ENCODE results near the gene CLGN. TPM values are rescaled to one million over a fixed set of nuclear protein-coding genes. Genes with fewer than 3 reads are reported as not detected.

CLGN gene
- total and polyA plus RNA-seq, 2 of the 4 experiments (the other 2 are of a cell fraction) = 0.36 to 0.75 TPM

GRCh38 chr4:140363051-140363450 is 64.4 kb downstream of the CLGN start:
- H2BK20ac ChIP-seq (ENCODE audit: low read depth, low read length) = no peak overlapping the region
- H4K91ac ChIP-seq (ENCODE audit: insufficient read depth, low read depth, low read length) = no peak overlapping the region
- no peak overlapping the region for H4K8ac ChIP-seq (ENCODE audit: low read depth in 2 of 2, low read length in 2 of 2)
- H3K14ac ChIP-seq (replicated peaks; ENCODE audit: low read depth, low read length) = no peak overlapping the region
- TF ChIP-seq POLR2A (IDR thresholded peaks at IDR 0.05; ENCODE audit: low read depth, low read length) (no peak), BHLHE40 (IDR thresholded peaks at IDR 0.05; ENCODE audit: low read depth, low read length) (no peak), MAZ (IDR thresholded peaks at IDR 0.05; ENCODE audit: borderline replicate concordance, low read depth, low read length) (no peak), SMC3 (IDR thresholded peaks at IDR 0.05; ENCODE audit: low read depth, low read length) (no peak)
- no peak overlapping the region for H3K56ac ChIP-seq (ENCODE audit: extremely low read depth, insufficient read depth, low read length)
- no peak overlapping the region for H3K4me2 ChIP-seq (ENCODE audit: low read depth, low read length)
- no peaks in the 10 kb centered on the region for H4K20me1 ChIP-seq (ENCODE audit: insufficient read depth, low read length)
- in situ Hi-C loops (cut with MboI; ENCODE audit: low sequenced_read_pairs) = loop anchor here (10.0 to 25.0 kb wide), 3 partner anchors 242 to 774 kb away; partner anchors contain the start of gene RNF150
- ChIA-PET CTCF (no interaction called here), POLR2A (ENCODE audit: unreplicated experiment) (no interaction called here)
- intact Hi-C loops (cut with micrococcal nuclease) = no loop called here
- no CpG with 5 or more reads among the region's 3 CpGs for WGBS, 2 experiments (ENCODE audit: extremely low coverage in 2 of 2, insufficient read length in 1 of 2)
- H2BK5ac ChIP-seq (ENCODE audit: low read depth, low read length, poor library complexity, severe bottlenecking) = no peak overlapping the region
- H2BK15ac ChIP-seq (ENCODE audit: low read depth, low read length) = no peak overlapping the region
- DNase-seq (no peak), ATAC-seq (ENCODE audit: low read depth) (no peak)
- no peaks in the 10 kb centered on the region for H3K79me1 ChIP-seq (ENCODE audit: low read depth in 1 of 2, low read length in 2 of 2)
- H3K4me1 ChIP-seq (ENCODE audit: control insufficient read depth, insufficient read depth, low read length) = no peaks in the 10 kb centered on the region; the same call in 1 of the 2 replicates
- no peak overlapping the region for H3K9ac ChIP-seq (ENCODE audit: low read depth, low read length)
- peaks cover 6% of the 10 kb centered on the region for H3K27me3 ChIP-seq (ENCODE audit: control insufficient read depth, insufficient read depth, low read length)
- no peak overlapping the region for H2AK9ac ChIP-seq (replicated peaks; ENCODE audit: low read depth, low read length, poor library complexity)
- no peak overlapping the region for H2AK5ac ChIP-seq (ENCODE audit: low read depth, low read length)
- H3K4me3 ChIP-seq (ENCODE audit: insufficient read depth, low read depth, low read length) = no peak overlapping the region
- BruUV-seq (replicated peaks) = no TSS peak
- H3K9me1 ChIP-seq (ENCODE audit: insufficient read depth, low read length) = no peaks in the 10 kb centered on the region
- H3K18ac ChIP-seq (ENCODE audit: low read depth, low read length) = no peak overlapping the region
- H4K5ac ChIP-seq (ENCODE audit: low read depth, low read length) = no peak overlapping the region
- H3K27ac ChIP-seq (ENCODE audit: insufficient read depth, low read length) = no peak overlapping the region
- dilution Hi-C loops (cut with HindIII; ENCODE audit: low sequenced_read_pairs, unreplicated experiment) = no loop called here
- no peaks in the 10 kb centered on the region for H3K36me3 ChIP-seq (ENCODE audit: control insufficient read depth, insufficient read depth, low read length)
- H3K23ac ChIP-seq (ENCODE audit: low read depth, low read length) = no peak overlapping the region
- no peak overlapping the region for H2BK120ac ChIP-seq (ENCODE audit: low read depth, low read length)
- no peaks in the 10 kb centered on the region for H3K9me3 ChIP-seq (ENCODE audit: control insufficient read depth, insufficient read depth, low read length)
- no peak overlapping the region for H2AFZ ChIP-seq (replicated peaks; ENCODE audit: low read length, poor library complexity)
- no peak overlapping the region for H3K4ac ChIP-seq (ENCODE audit: low read depth, low read length)

Data from IMR-90 (cell line).